ENCODE measurements around the gene LPIN1.
"Not testable (repeated sequence)": the region's sequence is repeated elsewhere in the genome, so short reads cannot be mapped to it uniquely, and the experiment has no call there.

LPIN1 gene

DNA sequence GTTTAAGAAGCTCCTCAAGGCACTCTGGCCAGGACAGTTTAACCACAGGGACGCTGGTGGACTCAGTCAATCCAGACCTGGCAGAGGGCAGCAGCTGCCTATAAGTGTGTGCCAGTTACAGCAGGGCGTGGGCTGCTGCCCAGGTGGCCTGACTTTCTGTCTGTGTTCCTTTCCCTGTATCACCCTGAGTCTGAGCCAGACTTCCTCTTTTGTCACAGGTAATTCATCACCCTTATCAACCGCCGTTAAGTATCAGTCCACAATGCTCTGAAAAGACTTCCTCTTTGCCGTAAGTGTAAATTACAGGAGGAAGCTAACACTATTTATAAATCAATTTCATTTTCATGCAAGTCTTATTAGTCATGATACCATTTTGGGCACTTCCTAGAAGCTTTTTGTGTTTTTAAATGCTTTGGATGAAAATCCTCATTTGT lies 7.0 kb downstream of the LPIN1 start:
- TF ChIP-seq CTCF (conservative IDR thresholded peaks at IDR 0.05) = no peak
- no peak for TF ChIP-seq ZFX (IDR thresholded peaks at IDR 0.05)
- peak overlapping the region; percentile 9; the same call in 1 of the 2 replicates for H3K27ac ChIP-seq

DNA sequence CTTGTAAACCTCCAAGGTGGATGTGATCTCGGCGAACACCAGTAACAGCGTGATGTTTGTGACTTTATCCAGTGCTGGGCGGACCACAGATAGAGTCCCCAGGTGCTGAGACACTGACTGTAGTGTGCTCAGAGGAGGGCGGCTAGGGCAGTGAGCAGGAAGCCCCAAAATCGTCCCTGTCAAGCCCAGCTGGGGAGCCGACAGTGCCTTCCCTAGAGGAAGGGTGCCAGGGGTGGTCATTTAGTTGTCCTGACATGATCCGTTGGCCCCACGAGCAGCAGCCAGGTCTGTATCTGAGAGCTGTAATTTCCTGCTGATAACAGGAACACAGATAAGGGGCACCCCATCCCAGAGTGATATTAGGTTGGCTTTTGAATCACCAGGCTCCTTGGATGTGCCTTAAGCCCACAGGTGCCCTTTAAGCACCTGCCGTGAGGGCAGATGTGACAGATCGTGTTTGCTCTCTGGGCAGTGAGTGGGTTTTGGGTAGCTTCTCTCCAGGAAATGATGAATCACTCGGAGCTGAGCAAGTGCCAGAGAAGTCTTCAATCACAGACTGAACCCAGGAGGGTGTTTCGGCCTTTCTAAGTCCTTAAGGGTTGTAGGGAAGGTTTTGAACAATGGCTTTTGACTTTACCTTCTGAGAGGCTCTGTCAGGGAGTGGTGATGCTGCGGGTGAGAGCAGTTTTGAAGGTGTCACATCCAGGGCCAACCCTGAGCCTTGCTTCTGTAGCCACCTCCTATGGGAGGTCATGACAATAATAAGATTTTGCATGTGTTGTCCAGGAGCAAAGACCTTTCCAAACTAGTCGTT lies 7.7 kb downstream of the LPIN1 start:
- H3K27ac ChIP-seq = peak overlapping the region; percentile 9; the same call in 1 of the 2 replicates
- TF ChIP-seq ZFX (IDR thresholded peaks at IDR 0.05) (no peak), CTCF (conservative IDR thresholded peaks at IDR 0.05) (no peak)

GRCh38 chr2:11754700-11755015 lies 8.2 kb downstream of the LPIN1 start:
- TF ChIP-seq CTCF (conservative IDR thresholded peaks at IDR 0.05) (no peak), ZFX (IDR thresholded peaks at IDR 0.05) (no peak)
- H3K27ac ChIP-seq = no peak overlapping the region

GRCh38 chr2:11757101-11757500 lies 10.7 kb downstream of the LPIN1 start:
- no peak for TF ChIP-seq ZFX (IDR thresholded peaks at IDR 0.05)
- TF ChIP-seq CTCF (conservative IDR thresholded peaks at IDR 0.05) = no peak

DNA sequence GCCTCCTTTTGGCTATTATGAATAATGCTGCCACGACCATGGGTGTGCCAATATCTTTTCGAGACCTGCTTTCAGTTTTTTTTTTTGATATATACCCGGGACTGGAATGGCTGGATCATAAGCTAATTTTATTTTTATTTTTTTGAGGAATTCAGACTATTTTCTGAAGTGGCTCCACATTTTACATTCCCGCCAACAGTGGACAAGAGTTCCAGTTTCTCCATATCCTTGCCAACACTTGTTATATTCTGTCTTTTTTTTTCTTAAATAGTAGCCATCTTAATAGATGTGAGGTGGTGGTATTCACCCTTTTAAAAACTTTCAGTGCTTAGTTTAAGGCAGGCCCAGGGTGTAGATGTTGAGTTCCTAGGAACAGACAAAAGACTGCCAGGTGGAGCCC lies 11.8 kb downstream of the LPIN1 start:
- TF ChIP-seq CTCF (conservative IDR thresholded peaks at IDR 0.05) (no peak), ZFX (IDR thresholded peaks at IDR 0.05) (no peak)
- H3K27ac ChIP-seq = no peak overlapping the region

More at GRCh38 chr2:11757101-11757500, 10.7 kb downstream of the LPIN1 start:
- no peak overlapping the region for H3K27ac ChIP-seq

- H3K27ac ChIP-seq = no peak overlapping the region
- no peak for TF ChIP-seq CTCF (conservative IDR thresholded peaks at IDR 0.05)
Measured at GRCh38 chr2:11758647-11759046, 12.2 kb downstream of the LPIN1 start.

- H3K27ac ChIP-seq = not testable (repeated sequence)
Measured at GRCh38 chr2:11759182-11759975, 12.9 kb downstream of the LPIN1 start.
